H1 (cell line): Measurements from ENCODE around the gene MTPN. TPM values are rescaled to one million over a fixed set of nuclear protein-coding genes. Genes with fewer than 3 reads are reported as not detected.

Experiments
- CTCF ChIA-PET: fragments of 300-600 bp; sonication (Branson Sonifier 250); formaldehyde crosslinking; loops from one replicate; lab custom pipeline; 2021; ENCODE audit not compliant: partially characterized antibody; lab: Charles Lee
- POLR2A ChIA-PET: fragments of 300-600 bp; sonication (Branson Sonifier 250); formaldehyde crosslinking; loops from one replicate; lab custom pipeline; 2021; ENCODE audit warnings: inconsistent platforms; ENCODE audit not compliant: partially characterized antibody; lab: Charles Lee
- DNase-seq, 2 experiments: peaks; one replicate each; pipeline versions ENCODE4 v3.0.0 to v3.0.0-alpha.2; 2010 to 2022; ENCODE audit warnings: low spot score in 2 of 2, low read depth in 1 of 2, mixed read lengths in 1 of 2
- FAIRE-seq: peaks from 2 replicates; lab custom pipeline; 2011; peaks lifted over from hg19 to GRCh38; lab: Jason Lieb, UNC
- H2AFZ ChIP-seq: 2 replicates; pipeline ENCODE4 v1.8.1; 2012; ENCODE audit warnings: low read length, inconsistent platforms
- H2AK5ac ChIP-seq: 2 replicates; pipeline ENCODE4 v1.6.1; 2013; ENCODE audit warnings: low read depth, low read length
- H2BK120ac ChIP-seq: replicated peaks from 2 replicates; pipeline ENCODE3; 2013; ENCODE audit warnings: low read depth, low read length, inconsistent platforms
- H2BK12ac ChIP-seq: 2 replicates; pipeline ENCODE4 v1.6.1; 2013; ENCODE audit warnings: low read depth, low read length
- H2BK15ac ChIP-seq: 2 replicates; pipeline ENCODE4 v1.6.1; 2013; ENCODE audit warnings: low read length
- H2BK20ac ChIP-seq: 2 replicates; pipeline ENCODE4 v1.6.1; 2013; ENCODE audit warnings: low read length
- H2BK5ac ChIP-seq: 2 replicates; pipeline ENCODE4 v1.6.1; 2013; ENCODE audit warnings: low read depth, low read length
- H3K14ac ChIP-seq: 2 replicates; pipeline ENCODE4 v1.6.1; 2013; ENCODE audit warnings: inconsistent platforms; ENCODE audit not compliant: insufficient read length
- H3K18ac ChIP-seq: 2 replicates; pipeline ENCODE4 v1.6.1; 2013; ENCODE audit warnings: low read length; ENCODE audit errors: extremely low read depth
- H3K23ac ChIP-seq: 2 replicates; pipeline ENCODE4 v1.6.1; 2013; ENCODE audit warnings: inconsistent platforms; ENCODE audit not compliant: insufficient read length
- H3K23me2 ChIP-seq: 2 replicates; pipeline ENCODE4 v1.6.1; 2013; ENCODE audit warnings: low read depth, low read length
- H3K27ac ChIP-seq: 2 replicates; pipeline ENCODE4 v1.6.1; 2011; ENCODE audit warnings: low read depth, low read length, inconsistent platforms
- H3K27me3 ChIP-seq, 4 experiments: replicated peaks in 1 of 4; 1 replicate in 1 of 4; 2 replicates in 3 of 4; pipeline versions ENCODE4 v1.6.1 to v1.8.1; 2011 to 2013; ENCODE audit warnings: low read length in 3 of 4, mild to moderate bottlenecking in 3 of 4, inconsistent platforms in 2 of 4, mixed read lengths in 2 of 4, moderate library complexity in 1 of 4; ENCODE audit not compliant: control insufficient read depth in 3 of 4, insufficient read depth in 3 of 4; ENCODE audit errors: extremely low read depth in 1 of 4
- H3K36me3 ChIP-seq, 4 experiments: 2 replicates each; pipeline versions ENCODE4 v1.6.1 to v1.8.1; 2011 to 2013; ENCODE audit warnings: mild to moderate bottlenecking in 4 of 4, low read length in 3 of 4, moderate library complexity in 2 of 4, control low read depth in 1 of 4, inconsistent platforms in 1 of 4; ENCODE audit not compliant: insufficient read depth in 4 of 4, control insufficient read depth in 2 of 4
- H3K4ac ChIP-seq: replicated peaks from 2 replicates; pipeline ENCODE3; 2013; ENCODE audit warnings: low read length, low read depth, mixed read lengths, inconsistent platforms; ENCODE audit not compliant: insufficient read length
- H3K4me1 ChIP-seq, 4 experiments: replicated peaks in 1 of 4; 1 replicate in 1 of 4; 2 replicates in 3 of 4; pipeline versions ENCODE4 v1.6.1 to v1.8.1; 2011 to 2013; ENCODE audit warnings: low read length in 3 of 4, inconsistent platforms in 2 of 4, mixed read lengths in 1 of 4; ENCODE audit not compliant: insufficient read depth in 4 of 4, control insufficient read depth in 3 of 4
- H3K4me2 ChIP-seq, 2 experiments: 2 replicates each; pipeline versions ENCODE4 v1.6.1 to v1.8.1; 2011 to 2013; ENCODE audit warnings: low read depth in 2 of 2, low read length in 2 of 2, control low read depth in 1 of 2, inconsistent platforms in 1 of 2, mild to moderate bottlenecking in 1 of 2; ENCODE audit not compliant: insufficient read depth in 1 of 2
- H3K4me3 ChIP-seq, 4 experiments: fragments of 200-600, 300-600 bp in 1 of 4; sonication (generic), shearing (Covaris generic), sonication (Bioruptor Twin) in 1 of 4; 2 replicates each; pipeline versions ENCODE4 v1.5.1 to v1.8.1; 2011 to 2016; ENCODE audit warnings: low read length in 4 of 4, low read depth in 3 of 4, control low read depth in 2 of 4, inconsistent platforms in 2 of 4, mild to moderate bottlenecking in 2 of 4, mixed read lengths in 1 of 4, moderate library complexity in 1 of 4; ENCODE audit not compliant: insufficient read depth in 2 of 4; ENCODE audit errors: extremely low read depth in 1 of 4
- H3K56ac ChIP-seq: replicated peaks from 2 replicates; pipeline ENCODE3; 2013; ENCODE audit warnings: low read depth, mild to moderate bottlenecking, mixed read lengths, low read length, inconsistent platforms; ENCODE audit not compliant: insufficient read length
- H3K79me1 ChIP-seq: 2 replicates; pipeline ENCODE4 v1.6.1; 2013; ENCODE audit warnings: low read depth, low read length, control low read depth
- H3K79me2 ChIP-seq, 2 experiments: 2 replicates each; pipeline versions ENCODE4 v1.6.1 to v1.8.1; 2012 to 2013; ENCODE audit warnings: low read length in 2 of 2, mild to moderate bottlenecking in 2 of 2, inconsistent platforms in 1 of 2; ENCODE audit not compliant: insufficient read depth in 2 of 2, control insufficient read depth in 1 of 2
- H3K9ac ChIP-seq, 4 experiments: replicated peaks in 1 of 4; 1 replicate in 1 of 4; 2 replicates in 3 of 4; pipeline versions ENCODE4 v1.6.1 to v1.8.1; 2011 to 2013; ENCODE audit warnings: low read depth in 3 of 4, low read length in 3 of 4, control low read depth in 2 of 4, mild to moderate bottlenecking in 2 of 4, moderate library complexity in 2 of 4, inconsistent platforms in 1 of 4; ENCODE audit errors: extremely low read depth in 1 of 4
- H3K9me3 ChIP-seq, 2 experiments: 2 replicates each; pipeline versions ENCODE4 v1.6.1 to v1.8.1; 2012 to 2013; ENCODE audit warnings: mild to moderate bottlenecking in 2 of 2, moderate library complexity in 2 of 2, control low read depth in 1 of 2, inconsistent platforms in 1 of 2, low read depth in 1 of 2, low read length in 1 of 2, mixed read lengths in 1 of 2; ENCODE audit not compliant: insufficient read depth in 2 of 2
- H4K20me1 ChIP-seq, 2 experiments: replicated peaks in 1 of 2; 2 replicates each; pipeline versions ENCODE3 to v1.8.1; 2011 to 2013; ENCODE audit warnings: inconsistent platforms in 2 of 2, low read length in 2 of 2, mild to moderate bottlenecking in 1 of 2; ENCODE audit not compliant: insufficient read depth in 2 of 2, control insufficient read depth in 1 of 2
- H4K5ac ChIP-seq: 2 replicates; pipeline ENCODE4 v1.6.1; 2013; ENCODE audit warnings: low read length, low read depth, mixed read lengths, inconsistent platforms; ENCODE audit not compliant: insufficient read length
- H4K8ac ChIP-seq: 2 replicates; pipeline ENCODE4 v1.8.0; 2013; ENCODE audit warnings: mild to moderate bottlenecking, moderate library complexity, low read length, inconsistent platforms; ENCODE audit not compliant: insufficient read depth; ENCODE audit errors: extremely low read depth
- H4K91ac ChIP-seq: replicated peaks from 2 replicates; pipeline ENCODE3; 2013; ENCODE audit warnings: low read length, mixed read lengths, inconsistent platforms; ENCODE audit not compliant: insufficient read length
- BACH1 ChIP-seq: IDR thresholded peaks from 2 replicates; pipeline ENCODE4 v1.6.1; 2012; ENCODE audit warnings: low read length, improper control_type of control experiment
- BCL11A ChIP-seq, 2 experiments: IDR thresholded peaks; one replicate each; pipeline ENCODE4 v1.6.1; 2011; ENCODE audit warnings: low read depth in 2 of 2, low read length in 2 of 2, mild to moderate bottlenecking in 2 of 2
- BRCA1 ChIP-seq: IDR thresholded peaks from 2 replicates; pipeline ENCODE4 v1.6.1; 2012; ENCODE audit warnings: low read depth, low read length, improper control_type of control experiment
- CHD2 ChIP-seq: IDR thresholded peaks from 2 replicates; pipeline ENCODE4 v1.6.1; 2012; ENCODE audit warnings: low read length, improper control_type of control experiment
- CTBP2 ChIP-seq: IDR thresholded peaks from 2 replicates; pipeline ENCODE4 v1.7.0; 2011; ENCODE audit warnings: borderline replicate concordance, mild to moderate bottlenecking, moderate library complexity, mixed read lengths, low read length; ENCODE audit not compliant: insufficient read depth, insufficient read length
- HDAC6 ChIP-seq: IDR thresholded peaks from one replicate; pipeline ENCODE4 v1.7.1; 2012; ENCODE audit warnings: low read depth, mild to moderate bottlenecking, inconsistent platforms, low read length, moderate library complexity
- RBBP5 ChIP-seq: IDR thresholded peaks from 2 replicates; pipeline ENCODE4 v1.7.1; 2012; ENCODE audit warnings: low read depth, mild to moderate bottlenecking, inconsistent platforms, low read length, moderate library complexity, borderline replicate concordance
- YY1 ChIP-seq: IDR thresholded peaks from 2 replicates; pipeline ENCODE4 v1.6.1; 2011; ENCODE audit warnings: low read depth, mild to moderate bottlenecking, low read length
- WGBS, 2 experiments: shearing (Covaris generic) in 1 of 2; methylation state at CpG; one replicate each; pipeline versions ENCODE4 v1.1.6 to v1.1.7; 2013 to 2015; ENCODE audit warnings: low lambda C conversion rate in 2 of 2, mixed read lengths in 2 of 2, inconsistent platforms in 1 of 2, low coverage in 1 of 2, missing lambda C conversion rate in 1 of 2; ENCODE audit not compliant: insufficient replicate concordance in 2 of 2, insufficient coverage in 1 of 2, insufficient read length in 1 of 2; ENCODE audit errors: extremely low coverage in 1 of 2, missing lambda C conversion rate in 1 of 2; 5-methylcytosine and 5-hydroxymethylcytosine counted together
- polyA plus RNA-seq, 7 experiments: library from polyadenylated mRNA; depleted of rRNA in 3 of 7; stranded (reverse) in 5 of 7; unstranded in 2 of 7; fragments of >200 nt in 5 of 7; fragments of 200-250 nt in 2 of 7; gene quantifications; 1 replicate in 5 of 7; 2 replicates in 1 of 7; 4 replicates in 1 of 7; pipeline versions ENCODE4 v1.2.1 to v1.2.3, GENCODE V29; 2011 to 2013; ENCODE audit warnings: missing spikeins in 2 of 7, mixed read lengths in 2 of 7
- total RNA-seq: library from RNA; stranded (reverse); fragmentation: NEBNext Ultra II Directional; extraction: Animal tissue kit (Norgen Biotek cat#: 25700); gene quantifications from 2 replicates; pipeline ENCODE4 v1.2.1, GENCODE V29; 2021

The MTPN gene
- total and polyA plus RNA-seq, 2 of the 8 experiments (the other 6 are each of a cell fraction or from before 2014, with no cell fraction given) = 33.0 to 101 TPM

DNA sequence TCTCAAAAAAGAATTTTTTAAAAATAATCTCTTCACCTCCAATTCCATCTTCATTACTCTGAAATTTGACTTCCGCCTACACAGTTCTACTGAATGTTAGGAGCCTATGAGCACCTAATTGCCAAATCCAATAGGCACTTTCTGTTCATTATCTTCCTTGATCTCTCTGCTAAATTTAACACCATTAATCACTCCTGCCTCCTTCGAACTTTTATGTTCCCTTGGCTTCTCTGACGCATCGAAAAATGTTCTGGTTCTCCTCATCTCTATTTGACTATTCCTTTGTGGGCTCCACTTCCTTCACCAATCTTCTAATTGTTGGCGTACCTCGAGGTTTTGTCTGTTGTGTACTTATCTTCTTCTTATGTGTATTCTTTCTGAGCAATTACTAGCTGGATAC, 87.3 kb downstream of the MTPN start:
- no peak overlapping the region for H3K23ac ChIP-seq
- no peaks in the 10 kb centered on the region for H3K27me3 ChIP-seq
- H3K14ac ChIP-seq = no peak overlapping the region
- TF ChIP-seq HDAC6 (no peak), CTBP2 (no peak), BACH1 (no peak), BCL11A (IDR thresholded peaks at IDR 0.05; ENCODE audit: low read depth in 2 of 2, low read length in 2 of 2) (no peak), CHD2 (no peak), YY1 (no peak), BRCA1 (no peak), RBBP5 (no peak)
- TF ChIP-seq, all 59 proteins: peak for 0
- Histone ChIP-seq H4K91ac (no peak overlapping the region), H2BK120ac (no peak overlapping the region), H3K4ac (no peak overlapping the region), H4K5ac (no peak overlapping the region), H2AFZ (no peak overlapping the region), H2BK20ac (no peak overlapping the region), H3K27ac (no peak overlapping the region), H3K9me3 (no peaks in the 10 kb centered on the region), H2BK15ac (no peak overlapping the region), H3K4me2 (no peak overlapping the region), H3K36me3 (no peaks in the 10 kb centered on the region), H4K20me1 (no peaks in the 10 kb centered on the region), H3K79me2 (no peaks in the 10 kb centered on the region), H2AK5ac (no peak overlapping the region), H3K56ac (no peak overlapping the region), H3K4me1 (no peaks in the 10 kb centered on the region), H3K4me3 (no peak overlapping the region), H3K9ac (no peak overlapping the region), H2BK12ac (no peak overlapping the region), H3K18ac (no peak overlapping the region), H2BK5ac (no peak overlapping the region), H3K23me2 (no peaks in the 10 kb centered on the region), H4K8ac (no peak overlapping the region), H3K79me1 (no peaks in the 10 kb centered on the region)
- FAIRE-seq (no peak), DNase-seq (no peak)
- POLR2A ChIA-PET = no interaction called here
- WGBS, 2 experiments = 92% methylated on average over 6 of the region's 6 CpGs; no CpG with 5 or more reads in 1 of the 2 experiments
- CTCF ChIA-PET = no interaction called here
